ENCODE results near the gene FHOD3. TPM values are rescaled to one million over a fixed set of nuclear protein-coding genes. Genes with fewer than 3 reads are reported as not detected.

The FHOD3 gene
- total RNA-seq, 1 donor from 2014 or later: 8.9 TPM

GRCh38 chr18:36661999-36662398 is 364.5 kb downstream of the FHOD3 start:
- H3K36me3 Mint-ChIP-seq (ENCODE audit: low read depth): no peaks in the 10 kb centered on the region
- no peaks in the 10 kb centered on the region for H3K9me3 Mint-ChIP-seq (ENCODE audit: low read depth)
- no peak overlapping the region for H3K27ac Mint-ChIP-seq (ENCODE audit: unreplicated experiment)
- H3K27me3 Mint-ChIP-seq (ENCODE audit: low read depth): no peaks in the 10 kb centered on the region
- H3K4me1 Mint-ChIP-seq (ENCODE audit: low read depth): no peaks in the 10 kb centered on the region
- H3K4me3 Mint-ChIP-seq (ENCODE audit: unreplicated experiment): no peak overlapping the region
- DNase-seq (ENCODE audit: low spot score): no peak
- peak; percentile 44 for TF ChIP-seq CTCF (IDR thresholded peaks at IDR 0.05)

- no peak overlapping the region for H3K4me3 Mint-ChIP-seq (ENCODE audit: unreplicated experiment)
- no peaks in the 10 kb centered on the region for H3K27me3 Mint-ChIP-seq (ENCODE audit: low read depth)
- no peaks in the 10 kb centered on the region for H3K9me3 Mint-ChIP-seq (ENCODE audit: low read depth)
- DNase-seq (ENCODE audit: low spot score): no peak
- TF ChIP-seq CTCF (IDR thresholded peaks at IDR 0.05): no peak
- H3K27ac Mint-ChIP-seq (ENCODE audit: unreplicated experiment): no peak overlapping the region
- H3K36me3 Mint-ChIP-seq (ENCODE audit: low read depth): no peaks in the 10 kb centered on the region
- H3K4me1 Mint-ChIP-seq (ENCODE audit: low read depth): no peaks in the 10 kb centered on the region
Observed at GRCh38 chr18:36663312-36663711, 365.8 kb downstream of the FHOD3 start.

GRCh38 chr18:36665952-36666351 is 368.4 kb downstream of the FHOD3 start:
- no peak for DNase-seq (ENCODE audit: low spot score)
- Mint-ChIP-seq H3K27me3 (ENCODE audit: low read depth) (peaks cover 3% of the 10 kb centered on the region), H3K27ac (ENCODE audit: unreplicated experiment) (no peak overlapping the region), H3K9me3 (ENCODE audit: low read depth) (no peaks in the 10 kb centered on the region), H3K4me3 (ENCODE audit: unreplicated experiment) (no peak overlapping the region), H3K4me1 (ENCODE audit: low read depth) (no peaks in the 10 kb centered on the region), H3K36me3 (ENCODE audit: low read depth) (peaks cover 1% of the 10 kb centered on the region)
- TF ChIP-seq CTCF (IDR thresholded peaks at IDR 0.05): no peak

- no peak for DNase-seq (ENCODE audit: low spot score)
- Mint-ChIP-seq H3K9me3 (ENCODE audit: low read depth) (no peaks in the 10 kb centered on the region), H3K27ac (ENCODE audit: unreplicated experiment) (no peak overlapping the region), H3K36me3 (ENCODE audit: low read depth) (peaks cover 1% of the 10 kb centered on the region), H3K4me3 (ENCODE audit: unreplicated experiment) (no peak overlapping the region), H3K4me1 (ENCODE audit: low read depth) (peaks cover 6% of the 10 kb centered on the region), H3K27me3 (ENCODE audit: low read depth) (peaks cover 3% of the 10 kb centered on the region)
- no peak for TF ChIP-seq CTCF (IDR thresholded peaks at IDR 0.05)
Observed at GRCh38 chr18:36667811-36668210, 370.3 kb downstream of the FHOD3 start.

GRCh38 chr18:36668349-36668748 is 370.8 kb downstream of the FHOD3 start:
- Mint-ChIP-seq H3K27ac (ENCODE audit: unreplicated experiment) (no peak overlapping the region), H3K4me1 (ENCODE audit: low read depth) (peaks cover 10% of the 10 kb centered on the region), H3K27me3 (ENCODE audit: low read depth) (peaks cover 3% of the 10 kb centered on the region), H3K36me3 (ENCODE audit: low read depth) (peaks cover 1% of the 10 kb centered on the region), H3K4me3 (ENCODE audit: unreplicated experiment) (no peak overlapping the region), H3K9me3 (ENCODE audit: low read depth) (no peaks in the 10 kb centered on the region)
- no peak for TF ChIP-seq CTCF (IDR thresholded peaks at IDR 0.05)
- DNase-seq (ENCODE audit: low spot score): no peak

All from chondrocyte (in vitro differentiated cells).